Activated B cell treated with CpG ODN at 0.5 μM for 24 hours (primary cell): ENCODE data around the gene NPAS1. TPM values are rescaled to one million over a fixed set of nuclear protein-coding genes. Genes with fewer than 3 reads are reported as not detected.

ENCODE experiments used
- ATAC-seq: fragments of 200-7000 bp; cut with Tn5 transposase; one replicate; pipeline ENCODE4 v1.10.0; 2021; ENCODE audit warnings: low read depth, mild to moderate bottlenecking, moderate library complexity
- CTCF ChIA-PET: fragments of 350-600 bp; sonication (Branson Sonifier 250); formaldehyde crosslinking; loops from one replicate; lab custom pipeline; 2021; ENCODE audit warnings: antibody characterized with exemption; lab: Charles Lee
- POLR2A ChIA-PET: fragments of 350-600 bp; sonication (Branson Sonifier 250); formaldehyde crosslinking; loops from one replicate; lab custom pipeline; 2021; ENCODE audit warnings: antibody characterized with exemption; lab: Charles Lee
- DNase-seq: peaks from one replicate; pipeline ENCODE4 v3.0.0; 2022
- H3K27ac Mint-ChIP-seq: one replicate; pipeline ENCODE4 v1.8.0; 2020; ENCODE audit warnings: mixed read lengths
- H3K27me3 Mint-ChIP-seq: one replicate; pipeline ENCODE4 v1.8.0; 2021; ENCODE audit warnings: mixed read lengths
- H3K36me3 Mint-ChIP-seq: one replicate; pipeline ENCODE4 v1.8.0; 2021; ENCODE audit warnings: low read depth, mixed read lengths
- H3K4me1 Mint-ChIP-seq: one replicate; pipeline ENCODE4 v1.8.0; 2021; ENCODE audit warnings: mixed read lengths
- H3K4me3 Mint-ChIP-seq: one replicate; pipeline ENCODE4 v1.8.0; 2020; ENCODE audit warnings: mild to moderate bottlenecking, mixed read lengths
- H3K9me3 Mint-ChIP-seq: one replicate; pipeline ENCODE4 v1.8.0; 2020; ENCODE audit warnings: mixed read lengths
- CTCF ChIP-seq: fragments of 200-600 bp; IDR thresholded peaks from one replicate; pipeline ENCODE4 v1.8.0; 2022; ENCODE audit warnings: antibody characterized with exemption, mild to moderate bottlenecking
- intact Hi-C: fragments of 100-400 bp; cut with micrococcal nuclease; formaldehyde crosslinking; loops from one replicate; pipeline ENCODE4 v1.15.1; 2024
- total RNA-seq: library from RNA; stranded (reverse); gene quantifications from 2 replicates; pipeline ENCODE4 v1.2.3, GENCODE V29; 2022

The NPAS1 gene
- total RNA-seq, 1 donor from 2014 or later = 0.40 TPM

DNA sequence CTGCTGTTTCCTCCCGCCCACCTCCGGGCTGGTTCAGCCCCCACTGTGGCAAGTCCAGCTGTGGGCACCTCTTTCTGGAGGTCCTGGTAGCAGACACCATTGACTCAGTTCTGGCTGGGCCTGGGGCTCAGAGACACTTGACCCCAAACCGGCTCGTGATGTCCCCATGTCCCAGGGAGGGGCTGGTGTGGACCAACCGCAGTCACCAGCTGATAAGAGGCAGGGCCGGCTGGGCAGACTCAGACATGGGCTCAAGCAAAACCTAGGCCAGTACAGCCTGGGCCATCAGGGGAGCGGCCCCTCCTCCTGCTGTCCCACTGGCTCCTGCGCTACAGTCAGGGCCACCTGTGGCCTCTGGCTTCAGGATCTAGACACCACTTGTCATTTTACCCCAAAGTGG, 48.6 kb downstream of the NPAS1 start:
- intact Hi-C loops = no loop called here
- ATAC-seq (no peak), DNase-seq (no peak)
- no peak for TF ChIP-seq CTCF
- Mint-ChIP-seq H3K4me3 (no peak overlapping the region), H3K27ac (no peak overlapping the region), H3K4me1 (no peaks in the 10 kb centered on the region), H3K36me3 (peaks cover 77% of the 10 kb centered on the region), H3K9me3 (no peaks in the 10 kb centered on the region), H3K27me3 (no peaks in the 10 kb centered on the region)
- ChIA-PET CTCF (interaction anchor here (1.1 kb wide), 1 partner anchor 55 kb away, joined by 3 read pairs; no protein-coding TSS in a partner anchor), POLR2A (interaction anchor here (0.6 kb wide), 1 partner anchor 20 kb away, joined by 3 read pairs; no protein-coding TSS in a partner anchor)

DNA sequence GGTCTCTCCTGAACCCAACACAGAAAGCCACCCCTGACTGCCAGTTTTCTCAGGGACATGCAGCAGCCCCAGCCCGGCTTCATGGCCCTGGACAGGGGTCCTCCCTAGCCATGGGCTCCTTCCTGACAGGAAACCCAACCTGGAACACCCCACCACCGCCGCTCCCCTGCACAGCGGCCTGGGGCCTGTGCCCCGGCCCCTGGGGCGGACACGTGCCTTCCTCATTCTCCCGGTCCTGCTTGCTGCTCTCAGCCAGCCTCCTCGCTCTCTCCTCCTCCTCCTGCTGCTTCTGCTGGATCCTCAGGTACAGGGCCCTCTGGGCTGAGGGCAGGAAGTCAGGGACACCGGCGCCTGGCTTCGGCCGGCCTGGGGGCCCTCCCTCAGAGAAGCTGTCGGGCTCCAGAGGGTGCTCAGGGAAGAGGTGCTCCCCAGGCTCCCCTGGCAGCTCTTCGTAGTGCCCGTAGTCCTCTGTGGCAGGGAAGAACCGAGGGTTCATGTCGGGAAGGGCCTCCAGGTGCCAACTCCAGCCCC, 49.3 kb downstream of the NPAS1 start:
- Mint-ChIP-seq H3K27ac (no peak overlapping the region), H3K36me3 (peaks cover 83% of the 10 kb centered on the region), H3K4me3 (no peak overlapping the region), H3K27me3 (no peaks in the 10 kb centered on the region), H3K4me1 (no peaks in the 10 kb centered on the region), H3K9me3 (no peaks in the 10 kb centered on the region)
- no peak for ATAC-seq
- no peak for TF ChIP-seq CTCF
- ChIA-PET POLR2A (no interaction called here), CTCF (interaction anchor here (1.1 kb wide), 1 partner anchor 56 kb away, joined by 3 read pairs; no protein-coding TSS in a partner anchor)
- no peak for DNase-seq
- intact Hi-C loops = no loop called here

DNA sequence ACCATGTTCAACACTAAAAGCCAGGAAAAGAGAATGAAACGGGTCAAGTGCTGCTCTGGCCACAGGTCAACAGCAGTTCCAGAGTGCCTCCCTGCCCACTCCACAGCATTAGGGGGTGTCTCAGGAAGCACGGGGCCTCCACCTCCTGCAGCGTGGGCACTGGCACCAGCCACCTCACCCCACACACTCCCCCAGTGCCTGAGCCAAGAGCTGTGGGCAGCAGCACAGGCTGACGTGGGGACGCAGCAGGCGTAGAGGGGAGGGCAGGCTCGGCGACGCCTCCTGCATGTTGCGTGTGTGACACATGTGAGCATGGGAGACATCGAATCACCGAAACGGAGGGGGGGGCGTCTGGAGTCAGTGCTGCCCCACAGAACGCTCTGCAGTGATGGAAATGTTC, 50.2 kb downstream of the NPAS1 start:
- Mint-ChIP-seq H3K27ac (no peak overlapping the region), H3K27me3 (no peaks in the 10 kb centered on the region), H3K4me1 (no peaks in the 10 kb centered on the region), H3K9me3 (no peaks in the 10 kb centered on the region), H3K4me3 (no peak overlapping the region), H3K36me3 (peaks cover 81% of the 10 kb centered on the region)
- no peak for DNase-seq
- no peak for ATAC-seq
- ChIA-PET CTCF (no interaction called here), POLR2A (no interaction called here)
- intact Hi-C loops = no loop called here
- no peak for TF ChIP-seq CTCF

GRCh38 chr19:47070756-47071155, 51.1 kb downstream of the NPAS1 start:
- H3K36me3 Mint-ChIP-seq = peaks cover 80% of the 10 kb centered on the region
- no peak overlapping the region for H3K27ac Mint-ChIP-seq
- H3K4me3 Mint-ChIP-seq = no peak overlapping the region
- POLR2A ChIA-PET = no interaction called here
- intact Hi-C loops = no loop called here
- no peak for DNase-seq
- CTCF ChIA-PET = no interaction called here
- H3K4me1 Mint-ChIP-seq = peaks cover 4% of the 10 kb centered on the region
- H3K9me3 Mint-ChIP-seq = no peaks in the 10 kb centered on the region
- TF ChIP-seq CTCF = no peak
- no peaks in the 10 kb centered on the region for H3K27me3 Mint-ChIP-seq
- ATAC-seq = no peak

- H3K36me3 Mint-ChIP-seq = peaks cover 82% of the 10 kb centered on the region
- intact Hi-C loops = no loop called here
- ChIA-PET CTCF (no interaction called here), POLR2A (no interaction called here)
- ATAC-seq (no peak), DNase-seq (no peak)
- H3K9me3 Mint-ChIP-seq = no peaks in the 10 kb centered on the region
- no peak overlapping the region for H3K27ac Mint-ChIP-seq
- no peaks in the 10 kb centered on the region for H3K27me3 Mint-ChIP-seq
- peaks cover 4% of the 10 kb centered on the region for H3K4me1 Mint-ChIP-seq
- H3K4me3 Mint-ChIP-seq = no peak overlapping the region
- TF ChIP-seq CTCF = no peak
These were observed 52.1 kb downstream of the NPAS1 start for GRCh38 chr19:47071731-47072130.
